Smooth muscle cell (in vitro differentiated cells): ENCODE results near the gene LGALS12. TPM values are rescaled to one million over a fixed set of nuclear protein-coding genes. Genes with fewer than 3 reads are reported as not detected.

Experiments
- DNase-seq: peaks from one replicate; lab custom pipeline; 2025; ENCODE audit not compliant: unreplicated experiment; lab: John Stamatoyannopoulos, UW
- H2AFZ ChIP-seq: fragments of 200-600 bp; sonication (generic); 2 replicates; pipeline ENCODE4 v1.6.0; 2016; ENCODE audit warnings: antibody characterized with exemption, low read depth, mild to moderate bottlenecking
- H3F3A ChIP-seq: fragments of 200-600 bp; sonication (generic); 2 replicates; pipeline ENCODE4 v1.6.0; 2017; ENCODE audit warnings: antibody characterized with exemption, low read depth
- H3K27ac ChIP-seq: fragments of 200-600 bp; sonication (generic); 2 replicates; pipeline ENCODE4 v1.5.1; 2016; ENCODE audit warnings: low read depth, mild to moderate bottlenecking
- H3K27me3 ChIP-seq: fragments of 200-600 bp; sonication (generic); 2 replicates; pipeline ENCODE4 v1.6.1; 2016; ENCODE audit warnings: low read depth, mild to moderate bottlenecking
- H3K36me3 ChIP-seq: fragments of 200-600 bp; sonication (generic); 2 replicates; pipeline ENCODE4 v1.5.1; 2016; ENCODE audit warnings: low read depth
- H3K4me1 ChIP-seq: fragments of 200-600 bp; sonication (generic); 2 replicates; pipeline ENCODE4 v1.5.1; 2016; ENCODE audit warnings: low read depth
- H3K4me2 ChIP-seq: fragments of 200-600 bp; sonication (generic); 2 replicates; pipeline ENCODE4 v1.6.0; 2016; ENCODE audit warnings: mild to moderate bottlenecking
- H3K4me3 ChIP-seq: fragments of 200-600 bp; sonication (generic); 2 replicates; pipeline ENCODE4 v1.5.1; 2016; ENCODE audit warnings: mild to moderate bottlenecking
- H3K79me2 ChIP-seq: fragments of 200-600 bp; sonication (generic); 2 replicates; pipeline ENCODE4 v1.6.0; 2016; ENCODE audit warnings: low read depth, mild to moderate bottlenecking
- H3K9ac ChIP-seq: fragments of 200-600 bp; sonication (generic); 2 replicates; pipeline ENCODE4 v1.6.0; 2016; ENCODE audit warnings: low read depth
- H3K9me3 ChIP-seq: fragments of 200-600 bp; sonication (generic); replicated peaks from 2 replicates; pipeline ENCODE4 v1.5.1; 2016; ENCODE audit warnings: low read depth
- H4K20me1 ChIP-seq: fragments of 200-600 bp; sonication (generic); 2 replicates; pipeline ENCODE4 v1.6.0; 2016; ENCODE audit warnings: low read depth
- CTCF ChIP-seq: fragments of 200-600 bp; sonication (generic); IDR thresholded peaks from 2 replicates; pipeline ENCODE4 v1.5.1; 2017; ENCODE audit warnings: borderline replicate concordance, mild to moderate bottlenecking, antibody characterized with exemption; ENCODE audit not compliant: insufficient read depth, poor library complexity, severe bottlenecking
- WGBS: methylation state at CpG from one replicate; pipeline ENCODE4 v1.1.7; 2016; ENCODE audit warnings: low lambda C conversion rate; 5-methylcytosine and 5-hydroxymethylcytosine counted together
- polyA plus RNA-seq: library from polyadenylated mRNA; unstranded; fragments of >200 nt; fragmentation: Nextera tagmentation; extraction: Ambion mirVana; gene quantifications from 2 replicates; pipeline ENCODE4 v1.2.1, GENCODE V29; 2016
- total RNA-seq: library from RNA; depleted of rRNA; stranded (reverse); fragments of >200 nt; gene quantifications from 2 replicates; pipeline ENCODE4 v1.2.3, GENCODE V29; 2014

LGALS12 gene
- total and polyA plus RNA-seq, 2 experiments from 2014 or later: not detected

DNA sequence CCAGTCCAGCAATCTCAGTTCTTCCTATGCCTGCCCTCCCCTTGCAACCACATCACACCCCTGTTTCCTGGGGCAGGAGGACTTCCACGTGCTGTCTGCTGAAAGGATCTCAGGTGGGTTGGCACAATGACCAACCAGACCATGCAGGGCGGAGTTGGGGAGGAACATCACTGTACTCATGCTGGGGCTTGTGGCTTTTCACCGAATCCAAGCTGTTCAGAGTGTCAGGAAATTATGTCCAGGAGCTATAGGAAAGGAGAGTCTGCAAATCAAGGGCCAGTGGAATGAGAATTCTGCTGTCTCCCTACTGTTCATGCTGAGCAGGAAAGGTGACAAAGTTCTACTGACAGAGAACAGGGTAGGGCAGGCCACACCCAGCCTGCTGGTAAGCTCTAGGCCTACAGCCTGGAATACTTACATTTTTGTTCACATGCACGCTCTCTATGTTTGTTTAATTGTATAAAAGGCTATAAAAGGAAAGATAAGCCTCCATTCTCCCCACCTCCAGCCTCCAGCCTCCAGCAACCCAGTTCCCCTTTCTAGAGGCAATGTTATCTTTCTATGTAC is 59.0 kb downstream of the LGALS12 start:
- no peaks in the 10 kb centered on the region for H3K9me3 ChIP-seq
- H3K4me1 ChIP-seq: peaks cover 4% of the 10 kb centered on the region
- no peaks in the 10 kb centered on the region for H4K20me1 ChIP-seq
- H3K4me2 ChIP-seq: no peak overlapping the region
- no peak for DNase-seq
- no peak overlapping the region for H3K27ac ChIP-seq
- no peaks in the 10 kb centered on the region for H3K27me3 ChIP-seq
- H3K79me2 ChIP-seq: no peaks in the 10 kb centered on the region
- H2AFZ ChIP-seq: no peak overlapping the region
- H3K4me3 ChIP-seq: no peak overlapping the region
- H3K9ac ChIP-seq: no peak overlapping the region
- 82% methylated on average over 4 of the region's 4 CpGs for WGBS
- no peaks in the 10 kb centered on the region for H3K36me3 ChIP-seq
- peaks cover 5% of the 10 kb centered on the region for H3F3A ChIP-seq
- TF ChIP-seq CTCF: no peak

Other genes with a start within 250 kb of the LGALS12 start
- not detected in 2 replicates for gene SLC22A9, start 136.3 kb upstream of the LGALS12 start, total RNA-seq
- not detected in 2 replicates for gene SLC22A9, start 136.3 kb upstream of the LGALS12 start, polyA plus RNA-seq
- gene PLAAT5, start 14.9 kb upstream of the LGALS12 start, total RNA-seq: 0.04 TPM in 1 of 2 replicates, not detected in the other
- gene PLAAT5, start 14.9 kb upstream of the LGALS12 start, polyA plus RNA-seq: 0.06 TPM in 1 of 2 replicates, not detected in the other
- not detected in 2 replicates for gene PLAAT4, start 30.7 kb downstream of the LGALS12 start, total RNA-seq
- gene PLAAT4, start 30.7 kb downstream of the LGALS12 start, polyA plus RNA-seq: not detected in 2 replicates
- not detected in 2 replicates for gene PLAAT2, start 57.3 kb downstream of the LGALS12 start, total RNA-seq
- gene PLAAT2, start 57.3 kb downstream of the LGALS12 start, polyA plus RNA-seq: not detected in 2 replicates
- gene PLAAT3, start 108.3 kb downstream of the LGALS12 start, total RNA-seq: 2.5 and 5.2 TPM in 2 replicates
- 0.90 and 5.0 TPM in 2 replicates for gene PLAAT3, start 108.3 kb downstream of the LGALS12 start, polyA plus RNA-seq
- 32.5 and 37.5 TPM in 2 replicates for gene ATL3, start 165.3 kb downstream of the LGALS12 start, total RNA-seq
- 13.0 and 14.9 TPM in 2 replicates for gene ATL3, start 165.3 kb downstream of the LGALS12 start, polyA plus RNA-seq
- gene RTN3, start 175.4 kb downstream of the LGALS12 start, total RNA-seq: 59.5 and 64.9 TPM in 2 replicates
- 43.5 and 50.9 TPM in 2 replicates for gene RTN3, start 175.4 kb downstream of the LGALS12 start, polyA plus RNA-seq